LoVo (cell line): ENCODE data around the gene FAM229A.
A peak's percentile ranks its signal among the peaks of the same experiment; 100 is the strongest.
"Not testable (repeated sequence)": the region's sequence is repeated elsewhere in the genome, so short reads cannot be mapped to it uniquely, and the experiment has no call there.

Experiments
- DNase-seq: peaks from one replicate; pipeline ENCODE4 v3.0.0-alpha.2; 2016; ENCODE audit warnings: low spot score

FAM229A gene

DNA sequence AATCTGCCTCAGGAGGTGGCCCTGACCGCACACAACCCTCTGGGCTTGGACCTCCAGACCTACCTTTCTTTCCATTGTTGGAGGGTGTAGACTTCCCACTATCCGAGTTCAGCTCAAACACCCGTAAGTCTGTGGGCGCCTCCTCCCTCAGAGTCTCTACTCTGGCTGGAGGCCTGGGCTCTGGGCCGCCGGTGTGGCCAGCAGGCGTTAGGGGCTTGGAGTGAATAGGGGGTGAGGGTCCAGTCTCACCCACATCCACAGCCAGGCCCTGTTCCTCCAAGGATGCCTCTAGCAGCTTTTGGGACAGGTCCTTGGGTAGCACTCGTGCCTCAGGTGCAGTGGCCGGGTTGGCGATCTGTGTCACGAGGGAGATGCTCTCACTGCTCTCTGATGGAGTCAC is 13.9 kb upstream of the FAM229A start:
- DNase-seq: no peak

- no peak for DNase-seq
Observed at GRCh38 chr1:32373996-32374592, 11.8 kb upstream of the FAM229A start.

- no peak for DNase-seq
Observed at GRCh38 chr1:32372149-32372756, 10.0 kb upstream of the FAM229A start.

GRCh38 chr1:32367912-32368635 is 5.8 kb upstream of the FAM229A start:
- DNase-seq: no peak

DNA sequence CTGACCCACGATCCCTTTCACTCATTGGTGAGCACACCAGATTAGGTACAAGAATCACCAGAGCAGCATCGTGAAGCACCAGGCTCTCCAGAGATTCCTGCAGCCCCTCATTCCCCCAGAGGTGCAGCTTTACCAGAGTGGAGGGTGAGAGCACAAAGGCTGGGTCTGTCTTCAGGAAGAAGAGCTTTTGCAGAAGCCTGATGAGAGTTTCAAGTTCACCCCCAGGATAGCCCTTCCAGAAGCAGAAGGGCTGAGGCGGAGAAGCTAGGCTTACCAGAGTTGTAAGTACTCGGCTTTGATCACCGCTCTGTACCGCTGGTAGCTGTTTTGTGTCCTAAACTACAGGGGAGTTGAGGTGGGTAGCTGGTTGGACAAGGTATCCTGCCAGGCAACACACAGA is 3.2 kb upstream of the FAM229A start:
- no peak for DNase-seq

DNA sequence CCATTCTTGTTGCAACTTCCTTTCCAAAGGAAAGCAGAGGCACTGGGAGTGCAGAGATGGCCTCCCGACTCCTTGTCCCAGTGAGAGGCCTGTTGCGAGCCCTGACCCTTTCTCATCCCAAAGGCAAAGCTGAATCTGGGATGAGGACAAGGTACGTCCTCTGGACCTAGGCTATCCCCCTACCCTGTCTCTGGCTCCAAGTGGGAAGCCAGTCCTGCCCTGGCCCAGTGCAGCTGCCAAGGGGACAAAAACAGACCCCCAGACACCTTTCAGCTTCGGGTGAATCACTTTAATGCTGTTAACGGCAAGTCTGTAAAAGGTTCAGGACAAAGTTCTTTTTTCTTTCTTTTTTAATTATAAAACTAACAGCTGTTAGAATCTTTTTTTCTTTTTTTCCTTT is 2.6 kb upstream of the FAM229A start:
- DNase-seq: no peak

DNA sequence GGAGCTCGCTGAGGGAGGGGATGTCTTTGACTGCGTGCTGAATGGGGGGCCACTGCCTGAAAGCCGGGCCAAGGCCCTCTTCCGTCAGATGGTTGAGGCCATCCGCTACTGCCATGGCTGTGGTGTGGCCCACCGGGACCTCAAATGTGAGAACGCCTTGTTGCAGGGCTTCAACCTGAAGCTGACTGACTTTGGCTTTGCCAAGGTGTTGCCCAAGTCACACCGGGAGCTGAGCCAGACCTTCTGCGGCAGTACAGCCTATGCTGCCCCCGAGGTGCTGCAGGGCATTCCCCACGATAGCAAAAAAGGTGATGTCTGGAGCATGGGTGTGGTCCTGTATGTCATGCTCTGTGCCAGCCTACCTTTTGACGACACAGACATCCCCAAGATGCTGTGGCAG is 1.4 kb upstream of the FAM229A start:
- no peak for DNase-seq

DNA sequence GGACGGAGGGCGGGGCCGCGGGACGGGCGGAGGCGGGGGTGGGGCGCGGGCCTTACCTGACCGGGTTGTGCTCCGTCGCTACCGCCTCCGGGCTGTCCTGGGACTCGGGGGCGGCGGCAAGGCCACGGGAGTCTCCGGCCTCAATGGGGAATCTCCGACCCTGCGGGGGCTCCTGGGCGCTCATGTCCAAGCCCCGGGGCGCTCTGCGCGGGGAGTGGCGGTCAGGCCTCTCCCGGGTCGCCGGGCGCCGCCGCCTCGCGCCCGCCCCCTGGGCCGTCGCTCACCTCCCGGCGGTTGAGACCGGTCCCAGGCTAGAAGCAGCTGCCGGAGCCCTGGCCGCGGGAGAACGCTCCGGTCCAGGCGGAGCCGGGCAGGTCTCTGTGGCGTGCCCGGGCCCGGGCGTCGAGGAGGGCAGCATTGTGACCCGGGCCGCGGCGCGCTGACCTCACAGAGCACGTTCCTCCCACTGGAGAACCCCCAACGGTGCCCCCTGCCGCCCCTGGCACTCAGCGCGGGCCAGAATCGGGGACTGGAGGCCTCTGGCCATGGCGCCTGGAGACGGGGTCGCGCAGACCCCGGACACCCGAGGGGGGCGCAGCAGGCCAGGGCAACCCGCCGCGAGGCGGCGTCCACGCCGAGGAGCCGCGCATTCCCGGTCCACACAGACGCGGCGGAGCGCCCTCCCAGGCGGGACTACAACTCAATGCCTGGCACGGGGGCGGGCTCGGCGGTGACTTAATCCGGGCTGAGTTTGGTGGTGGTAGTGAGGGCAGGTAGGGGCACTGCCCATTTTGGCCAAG is 411 bp downstream of the FAM229A start:
- no peak for DNase-seq

DNA sequence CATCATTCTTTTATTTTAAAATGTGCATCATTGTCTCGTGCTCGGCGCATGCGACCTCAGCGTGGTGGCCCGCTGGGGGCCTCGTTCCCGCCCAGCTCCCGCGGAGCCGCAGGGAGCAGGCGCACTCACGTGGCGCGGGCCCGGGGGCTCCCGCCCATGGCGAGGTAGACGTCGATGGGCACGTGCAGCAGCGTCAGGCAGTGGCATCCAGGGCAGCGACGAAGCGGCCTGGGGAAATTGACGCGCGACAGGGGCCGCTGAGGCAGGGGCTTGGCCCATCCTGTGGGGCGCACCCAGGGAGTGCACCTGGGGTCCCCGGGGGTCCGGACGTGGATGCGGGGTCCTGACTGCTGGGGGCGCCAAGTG is 994 bp downstream of the FAM229A start:
- no peak for DNase-seq

DNA sequence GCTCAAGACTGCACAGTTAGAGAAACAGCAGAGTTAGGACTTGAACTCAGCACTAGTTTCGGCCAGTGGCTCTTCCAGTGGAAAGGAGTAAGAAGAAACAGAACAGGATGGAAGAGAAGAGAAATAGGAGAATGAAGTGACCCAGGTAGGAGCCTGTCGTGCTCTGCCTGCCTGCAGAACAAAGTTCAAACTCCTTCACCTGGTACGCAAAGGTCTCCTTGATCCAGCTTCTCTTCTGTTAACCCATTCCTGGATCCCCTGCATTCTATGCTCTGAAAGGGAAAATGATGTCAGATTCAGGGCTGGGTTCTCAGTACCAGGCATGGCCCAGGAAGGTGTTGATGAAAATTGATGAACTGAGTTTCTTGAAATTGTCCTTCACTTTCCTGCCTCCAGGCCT is 3.9 kb downstream of the FAM229A start:
- no peak for DNase-seq

DNA sequence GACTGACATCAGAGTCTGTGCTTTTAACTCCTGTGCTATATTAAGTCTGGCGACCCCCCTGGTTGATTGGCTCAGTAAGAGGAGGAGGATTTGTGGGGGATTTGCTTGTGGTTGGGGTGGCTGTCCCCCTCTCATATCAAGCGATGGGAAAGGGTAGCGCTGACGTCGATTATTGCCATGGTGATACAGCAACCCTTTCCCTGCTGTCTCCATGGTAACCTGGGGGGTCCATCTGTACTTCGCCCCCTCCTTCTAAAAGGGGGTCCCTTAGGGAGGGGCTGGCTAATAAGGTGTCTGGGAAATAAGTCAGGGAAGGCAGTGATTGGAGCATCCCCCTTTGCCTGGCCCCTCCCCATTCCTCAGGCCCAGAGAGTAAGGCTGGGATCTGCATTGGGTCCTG is 4.7 kb downstream of the FAM229A start:
- DNase-seq: no peak

- DNase-seq: no peak
Observed at GRCh38 chr1:32356478-32356877, 5.8 kb downstream of the FAM229A start.

DNA sequence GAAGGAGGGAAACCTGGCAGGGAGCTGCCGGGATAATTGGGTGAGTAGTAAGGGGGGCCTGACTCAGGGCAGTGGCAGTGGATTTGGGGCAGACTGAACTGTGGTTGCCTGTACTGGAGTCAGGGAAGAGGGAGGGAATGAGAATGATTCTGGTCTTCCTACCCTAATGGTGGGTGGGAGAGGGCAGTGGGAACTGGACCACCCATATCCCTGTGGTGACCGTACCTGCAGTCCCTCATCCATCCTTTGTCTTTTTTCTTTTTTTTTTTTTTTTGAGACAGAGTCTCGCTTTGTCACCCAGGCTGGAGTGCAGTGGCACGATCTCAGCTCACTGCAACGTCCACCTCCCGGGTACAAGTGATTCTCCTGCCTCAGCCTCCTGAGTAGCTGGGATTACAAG is 6.5 kb downstream of the FAM229A start:
- not testable (repeated sequence) for DNase-seq

- DNase-seq: no peak
Observed at GRCh38 chr1:32353886-32354570, 8.3 kb downstream of the FAM229A start.

DNA sequence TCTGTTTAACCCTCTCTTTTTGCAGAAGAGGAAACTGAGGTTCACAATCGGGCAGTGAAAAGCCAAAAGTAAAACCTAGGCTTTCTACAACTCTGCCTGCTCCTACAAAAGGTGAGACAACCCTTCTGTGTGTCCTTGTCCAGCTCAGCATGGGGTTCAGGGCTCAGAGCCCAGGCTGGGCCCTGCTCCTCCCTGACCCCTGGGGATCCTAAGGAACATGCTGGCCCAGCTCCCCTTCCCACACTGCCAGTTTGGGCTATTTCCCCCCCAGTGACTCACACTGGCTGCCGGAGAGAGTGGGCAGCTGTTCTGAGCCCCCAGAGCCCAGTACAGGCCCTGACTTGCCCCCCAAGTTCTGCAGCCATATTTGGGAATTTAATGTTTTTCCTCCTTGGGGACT is 8.9 kb downstream of the FAM229A start:
- no peak for DNase-seq

DNA sequence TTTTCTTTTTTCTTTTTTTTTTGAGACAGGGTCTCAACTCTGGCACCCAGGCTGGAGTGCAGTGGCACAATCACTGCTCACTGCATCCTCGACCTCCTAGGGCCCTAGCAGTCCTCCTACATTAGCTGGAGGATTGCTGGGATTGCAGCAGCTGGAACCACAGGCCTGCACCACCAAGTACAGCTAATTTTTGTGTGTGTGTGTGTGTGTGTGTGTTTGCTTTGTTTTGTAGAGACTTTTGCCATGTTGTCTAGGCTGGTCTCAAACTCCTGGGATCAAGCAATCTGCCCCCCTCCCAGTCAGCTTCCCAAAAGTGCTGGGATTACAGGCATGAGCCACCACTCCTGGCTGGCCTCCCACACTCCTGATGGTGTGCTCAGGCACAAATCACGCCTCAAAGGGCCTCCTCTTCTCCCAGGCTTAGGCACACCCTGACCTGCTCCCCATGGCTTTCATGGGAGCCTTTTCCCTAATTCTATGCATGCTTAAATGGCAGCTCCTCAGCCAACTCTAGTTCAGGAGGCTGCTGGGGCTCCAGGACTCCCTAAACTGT is 9.4 kb downstream of the FAM229A start:
- no peak for DNase-seq

GRCh38 chr1:32352239-32352745 is 10.0 kb downstream of the FAM229A start:
- DNase-seq: no peak

DNA sequence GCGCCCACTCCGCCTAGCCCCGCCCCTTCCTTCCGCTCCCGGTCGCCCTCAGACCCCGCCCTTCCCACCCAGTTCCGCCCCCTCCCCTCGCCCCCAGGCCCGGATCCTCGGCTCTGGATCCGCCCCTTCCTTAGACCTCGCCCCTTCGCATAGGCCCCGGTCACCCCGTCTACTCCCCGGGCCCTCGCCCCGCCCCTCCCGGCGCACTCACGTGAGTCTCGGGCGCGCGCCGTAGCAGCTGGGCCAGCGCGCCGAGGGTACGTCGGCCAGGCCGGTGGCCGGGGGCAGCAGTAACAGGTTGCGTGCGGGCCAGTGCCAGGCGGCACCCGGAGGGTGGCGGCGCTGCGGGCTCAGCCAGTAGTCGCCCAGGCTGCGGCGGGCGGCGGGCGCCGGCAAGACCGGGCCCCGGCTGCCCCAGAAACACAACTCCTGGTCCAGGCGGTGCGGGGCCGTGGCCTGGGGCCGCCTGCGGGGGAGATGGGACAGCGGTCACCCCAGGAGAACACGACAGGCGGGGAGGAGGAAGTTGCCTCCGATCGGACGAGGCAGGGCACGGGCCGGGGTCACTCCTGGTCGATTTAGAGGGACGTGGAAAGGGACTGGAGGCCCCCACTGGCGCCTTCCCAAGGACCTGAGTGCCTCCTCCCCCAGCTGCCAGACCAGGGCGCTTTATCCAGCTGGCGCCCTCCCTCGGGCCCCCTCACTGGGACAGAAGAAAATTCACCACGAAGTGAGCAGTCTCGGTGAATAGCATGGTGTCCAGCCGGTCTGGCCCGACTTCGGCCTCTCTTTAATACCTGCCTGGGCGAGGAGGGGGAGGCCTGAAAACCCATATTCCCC is 10.7 kb downstream of the FAM229A start:
- peak; percentile 92 for DNase-seq

GRCh38 chr1:32350785-32351398 is 11.4 kb downstream of the FAM229A start:
- no peak for DNase-seq

- no peak for DNase-seq
Observed at GRCh38 chr1:32349211-32349708, 13.0 kb downstream of the FAM229A start.
